H1 (cell line): ENCODE results near the gene API5. TPM values are rescaled to one million over a fixed set of nuclear protein-coding genes. Genes with fewer than 3 reads are reported as not detected.

ENCODE experiments used
- CTCF ChIA-PET: fragments of 300-600 bp; sonication (Branson Sonifier 250); formaldehyde crosslinking; loops from one replicate; lab custom pipeline; 2021; ENCODE audit not compliant: partially characterized antibody; lab: Charles Lee
- POLR2A ChIA-PET: fragments of 300-600 bp; sonication (Branson Sonifier 250); formaldehyde crosslinking; loops from one replicate; lab custom pipeline; 2021; ENCODE audit warnings: inconsistent platforms; ENCODE audit not compliant: partially characterized antibody; lab: Charles Lee
- DNase-seq, 2 experiments: peaks; one replicate each; pipeline versions ENCODE4 v3.0.0 to v3.0.0-alpha.2; 2010 to 2022; ENCODE audit warnings: low spot score in 2 of 2, low read depth in 1 of 2, mixed read lengths in 1 of 2
- FAIRE-seq: peaks from 2 replicates; lab custom pipeline; 2011; peaks lifted over from hg19 to GRCh38; lab: Jason Lieb, UNC
- H2AFZ ChIP-seq: 2 replicates; pipeline ENCODE4 v1.8.1; 2012; ENCODE audit warnings: low read length, inconsistent platforms
- H2AK5ac ChIP-seq: 2 replicates; pipeline ENCODE4 v1.6.1; 2013; ENCODE audit warnings: low read depth, low read length
- H2BK120ac ChIP-seq: replicated peaks from 2 replicates; pipeline ENCODE3; 2013; ENCODE audit warnings: low read depth, low read length, inconsistent platforms
- H2BK12ac ChIP-seq: 2 replicates; pipeline ENCODE4 v1.6.1; 2013; ENCODE audit warnings: low read depth, low read length
- H2BK15ac ChIP-seq: 2 replicates; pipeline ENCODE4 v1.6.1; 2013; ENCODE audit warnings: low read length
- H2BK20ac ChIP-seq: 2 replicates; pipeline ENCODE4 v1.6.1; 2013; ENCODE audit warnings: low read length
- H2BK5ac ChIP-seq: 2 replicates; pipeline ENCODE4 v1.6.1; 2013; ENCODE audit warnings: low read depth, low read length
- H3K14ac ChIP-seq: 2 replicates; pipeline ENCODE4 v1.6.1; 2013; ENCODE audit warnings: inconsistent platforms; ENCODE audit not compliant: insufficient read length
- H3K18ac ChIP-seq: 2 replicates; pipeline ENCODE4 v1.6.1; 2013; ENCODE audit warnings: low read length; ENCODE audit errors: extremely low read depth
- H3K23ac ChIP-seq: 2 replicates; pipeline ENCODE4 v1.6.1; 2013; ENCODE audit warnings: inconsistent platforms; ENCODE audit not compliant: insufficient read length
- H3K23me2 ChIP-seq: 2 replicates; pipeline ENCODE4 v1.6.1; 2013; ENCODE audit warnings: low read depth, low read length
- H3K27ac ChIP-seq: 2 replicates; pipeline ENCODE4 v1.6.1; 2011; ENCODE audit warnings: low read depth, low read length, inconsistent platforms
- H3K27me3 ChIP-seq, 4 experiments: replicated peaks in 1 of 4; 1 replicate in 1 of 4; 2 replicates in 3 of 4; pipeline versions ENCODE4 v1.6.1 to v1.8.1; 2011 to 2013; ENCODE audit warnings: low read length in 3 of 4, mild to moderate bottlenecking in 3 of 4, inconsistent platforms in 2 of 4, mixed read lengths in 2 of 4, moderate library complexity in 1 of 4; ENCODE audit not compliant: control insufficient read depth in 3 of 4, insufficient read depth in 3 of 4; ENCODE audit errors: extremely low read depth in 1 of 4
- H3K36me3 ChIP-seq, 4 experiments: 2 replicates each; pipeline versions ENCODE4 v1.6.1 to v1.8.1; 2011 to 2013; ENCODE audit warnings: mild to moderate bottlenecking in 4 of 4, low read length in 3 of 4, moderate library complexity in 2 of 4, control low read depth in 1 of 4, inconsistent platforms in 1 of 4; ENCODE audit not compliant: insufficient read depth in 4 of 4, control insufficient read depth in 2 of 4
- H3K4ac ChIP-seq: replicated peaks from 2 replicates; pipeline ENCODE3; 2013; ENCODE audit warnings: low read length, low read depth, mixed read lengths, inconsistent platforms; ENCODE audit not compliant: insufficient read length
- H3K4me1 ChIP-seq, 4 experiments: replicated peaks in 1 of 4; 1 replicate in 1 of 4; 2 replicates in 3 of 4; pipeline versions ENCODE4 v1.6.1 to v1.8.1; 2011 to 2013; ENCODE audit warnings: low read length in 3 of 4, inconsistent platforms in 2 of 4, mixed read lengths in 1 of 4; ENCODE audit not compliant: insufficient read depth in 4 of 4, control insufficient read depth in 3 of 4
- H3K4me2 ChIP-seq, 2 experiments: 2 replicates each; pipeline versions ENCODE4 v1.6.1 to v1.8.1; 2011 to 2013; ENCODE audit warnings: low read depth in 2 of 2, low read length in 2 of 2, control low read depth in 1 of 2, inconsistent platforms in 1 of 2, mild to moderate bottlenecking in 1 of 2; ENCODE audit not compliant: insufficient read depth in 1 of 2
- H3K4me3 ChIP-seq, 4 experiments: fragments of 200-600, 300-600 bp in 1 of 4; sonication (generic), shearing (Covaris generic), sonication (Bioruptor Twin) in 1 of 4; 2 replicates each; pipeline versions ENCODE4 v1.5.1 to v1.8.1; 2011 to 2016; ENCODE audit warnings: low read length in 4 of 4, low read depth in 3 of 4, control low read depth in 2 of 4, inconsistent platforms in 2 of 4, mild to moderate bottlenecking in 2 of 4, mixed read lengths in 1 of 4, moderate library complexity in 1 of 4; ENCODE audit not compliant: insufficient read depth in 2 of 4; ENCODE audit errors: extremely low read depth in 1 of 4
- H3K56ac ChIP-seq: replicated peaks from 2 replicates; pipeline ENCODE3; 2013; ENCODE audit warnings: low read depth, mild to moderate bottlenecking, mixed read lengths, low read length, inconsistent platforms; ENCODE audit not compliant: insufficient read length
- H3K79me1 ChIP-seq: 2 replicates; pipeline ENCODE4 v1.6.1; 2013; ENCODE audit warnings: low read depth, low read length, control low read depth
- H3K79me2 ChIP-seq, 2 experiments: 2 replicates each; pipeline versions ENCODE4 v1.6.1 to v1.8.1; 2012 to 2013; ENCODE audit warnings: low read length in 2 of 2, mild to moderate bottlenecking in 2 of 2, inconsistent platforms in 1 of 2; ENCODE audit not compliant: insufficient read depth in 2 of 2, control insufficient read depth in 1 of 2
- H3K9ac ChIP-seq, 4 experiments: replicated peaks in 1 of 4; 1 replicate in 1 of 4; 2 replicates in 3 of 4; pipeline versions ENCODE4 v1.6.1 to v1.8.1; 2011 to 2013; ENCODE audit warnings: low read depth in 3 of 4, low read length in 3 of 4, control low read depth in 2 of 4, mild to moderate bottlenecking in 2 of 4, moderate library complexity in 2 of 4, inconsistent platforms in 1 of 4; ENCODE audit errors: extremely low read depth in 1 of 4
- H3K9me3 ChIP-seq, 2 experiments: 2 replicates each; pipeline versions ENCODE4 v1.6.1 to v1.8.1; 2012 to 2013; ENCODE audit warnings: mild to moderate bottlenecking in 2 of 2, moderate library complexity in 2 of 2, control low read depth in 1 of 2, inconsistent platforms in 1 of 2, low read depth in 1 of 2, low read length in 1 of 2, mixed read lengths in 1 of 2; ENCODE audit not compliant: insufficient read depth in 2 of 2
- H4K20me1 ChIP-seq, 2 experiments: replicated peaks in 1 of 2; 2 replicates each; pipeline versions ENCODE3 to v1.8.1; 2011 to 2013; ENCODE audit warnings: inconsistent platforms in 2 of 2, low read length in 2 of 2, mild to moderate bottlenecking in 1 of 2; ENCODE audit not compliant: insufficient read depth in 2 of 2, control insufficient read depth in 1 of 2
- H4K5ac ChIP-seq: 2 replicates; pipeline ENCODE4 v1.6.1; 2013; ENCODE audit warnings: low read length, low read depth, mixed read lengths, inconsistent platforms; ENCODE audit not compliant: insufficient read length
- H4K8ac ChIP-seq: 2 replicates; pipeline ENCODE4 v1.8.0; 2013; ENCODE audit warnings: mild to moderate bottlenecking, moderate library complexity, low read length, inconsistent platforms; ENCODE audit not compliant: insufficient read depth; ENCODE audit errors: extremely low read depth
- H4K91ac ChIP-seq: replicated peaks from 2 replicates; pipeline ENCODE3; 2013; ENCODE audit warnings: low read length, mixed read lengths, inconsistent platforms; ENCODE audit not compliant: insufficient read length
- CREB1 ChIP-seq: IDR thresholded peaks from 2 replicates; pipeline ENCODE4 v1.6.1; 2012; ENCODE audit warnings: inconsistent platforms
- FOSL1 ChIP-seq: IDR thresholded peaks from 2 replicates; pipeline ENCODE4 v1.6.1; 2011; ENCODE audit warnings: mild to moderate bottlenecking, low read depth, low read length, moderate library complexity; ENCODE audit not compliant: insufficient read depth
- HDAC6 ChIP-seq: IDR thresholded peaks from one replicate; pipeline ENCODE4 v1.7.1; 2012; ENCODE audit warnings: low read depth, mild to moderate bottlenecking, inconsistent platforms, low read length, moderate library complexity
- KDM1A ChIP-seq: fragments of 200-600, 300-600 bp; sonication (generic); IDR thresholded peaks from 2 replicates; pipeline ENCODE4 v1.7.1; 2016; ENCODE audit warnings: mild to moderate bottlenecking, low read length, borderline replicate concordance
- KDM5A ChIP-seq: fragments of 200-600 bp; IDR thresholded peaks from 2 replicates; pipeline ENCODE4 v1.7.1; 2012; ENCODE audit warnings: mild to moderate bottlenecking, low read length, inconsistent platforms, mixed read lengths
- MAX ChIP-seq: IDR thresholded peaks from 2 replicates; pipeline ENCODE4 v1.6.1; 2012; ENCODE audit warnings: inconsistent platforms
- PHF8 ChIP-seq: fragments of 200-600 bp; sonication (generic); conservative IDR thresholded peaks from 2 replicates; pipeline ENCODE4 v1.7.1; 2012; ENCODE audit warnings: low read depth, mild to moderate bottlenecking, inconsistent platforms, low read length, moderate library complexity
- SIN3A ChIP-seq, 2 experiments: IDR thresholded peaks in 1 of 2; conservative IDR thresholded peaks in 1 of 2; 2 replicates each; pipeline ENCODE4 v1.6.1; 2011 to 2012; ENCODE audit warnings: low read length in 2 of 2, improper control_type of control experiment in 1 of 2, low read depth in 1 of 2, mild to moderate bottlenecking in 1 of 2
- SIX5 ChIP-seq: IDR thresholded peaks from 2 replicates; pipeline ENCODE4 v1.6.1; 2011; ENCODE audit warnings: mild to moderate bottlenecking, low read depth, low read length
- TAF7 ChIP-seq: optimal IDR thresholded peaks from 2 replicates; pipeline ENCODE3; 2011; ENCODE audit warnings: low read depth, mild to moderate bottlenecking, inconsistent platforms, low read length, moderate library complexity, borderline replicate concordance
- TEAD4 ChIP-seq: IDR thresholded peaks from 2 replicates; pipeline ENCODE4 v1.6.1; 2012; ENCODE audit warnings: low read depth, low read length, inconsistent platforms, mixed read lengths
- YY1 ChIP-seq: IDR thresholded peaks from 2 replicates; pipeline ENCODE4 v1.6.1; 2011; ENCODE audit warnings: low read depth, mild to moderate bottlenecking, low read length
- WGBS, 2 experiments: shearing (Covaris generic) in 1 of 2; methylation state at CpG; one replicate each; pipeline versions ENCODE4 v1.1.6 to v1.1.7; 2013 to 2015; ENCODE audit warnings: low lambda C conversion rate in 2 of 2, mixed read lengths in 2 of 2, inconsistent platforms in 1 of 2, low coverage in 1 of 2, missing lambda C conversion rate in 1 of 2; ENCODE audit not compliant: insufficient replicate concordance in 2 of 2, insufficient coverage in 1 of 2, insufficient read length in 1 of 2; ENCODE audit errors: extremely low coverage in 1 of 2, missing lambda C conversion rate in 1 of 2; 5-methylcytosine and 5-hydroxymethylcytosine counted together
- polyA plus RNA-seq, 7 experiments: library from polyadenylated mRNA; depleted of rRNA in 3 of 7; stranded (reverse) in 5 of 7; unstranded in 2 of 7; fragments of >200 nt in 5 of 7; fragments of 200-250 nt in 2 of 7; gene quantifications; 1 replicate in 5 of 7; 2 replicates in 1 of 7; 4 replicates in 1 of 7; pipeline versions ENCODE4 v1.2.1 to v1.2.3, GENCODE V29; 2011 to 2013; ENCODE audit warnings: missing spikeins in 2 of 7, mixed read lengths in 2 of 7
- total RNA-seq: library from RNA; stranded (reverse); fragmentation: NEBNext Ultra II Directional; extraction: Animal tissue kit (Norgen Biotek cat#: 25700); gene quantifications from 2 replicates; pipeline ENCODE4 v1.2.1, GENCODE V29; 2021

API5 gene
- total and polyA plus RNA-seq, 2 of the 8 experiments (the other 6 are each of a cell fraction or from before 2014, with no cell fraction given), result 39.1 to 155 TPM

GRCh38 chr11:43358801-43359421 lies 47.1 kb downstream of the API5 start, which contains the start of gene TTC17:
TTC17 (plus strand) TSS chr11:43358920; CDS start chr11:43358955, 35 bp downstream.
- Histone ChIP-seq H3K27me3 (no peaks in the 10 kb centered on the region), H2BK120ac (peak within 1 kb of the TSS; percentile 59), H3K27ac (peak within 1 kb of the TSS; percentile 98), H4K20me1 (peaks cover 0 to 5% of the 10 kb centered on the region in 2 experiments), H3K14ac (no peak within 1 kb of the TSS), H2BK12ac (peak within 1 kb of the TSS; percentile 94), H2AK5ac (peak within 1 kb of the TSS; percentile 1; the same call in 1 of the 2 replicates), H3K79me1 (peaks cover 2% of the 10 kb centered on the region; the same call in 1 of the 2 replicates), H4K8ac (peak within 1 kb of the TSS; percentile 100), H3K4ac (peak within 1 kb of the TSS; percentile 40), H3K4me3 (peak within 1 kb of the TSS; percentile 71 to 97 (median 88)), H3K23me2 (peaks cover 4% of the 10 kb centered on the region; the same call in 1 of the 2 replicates), H3K23ac (no peak within 1 kb of the TSS), H4K91ac (peak within 1 kb of the TSS; percentile 99), H3K36me3 (no peaks in the 10 kb centered on the region), H3K9ac (peak within 1 kb of the TSS; percentile 91 to 99 (median 98)), H3K79me2 (peaks cover 25 to 49% of the 10 kb centered on the region in 2 experiments), H3K4me1 (peaks cover 0 to 6% (median 4%) of the 10 kb centered on the region in 4 experiments; a peak in 3 of 7 replicates), H3K9me3 (no peaks in the 10 kb centered on the region), H3K4me2 (peak within 1 kb of the TSS; percentile 89 to 92), H2BK5ac (peak within 1 kb of the TSS; percentile 99), H2BK20ac (0 out of 2 replicates have a peak within 1 kb of the TSS, but pooled peaks have one; percentile 22), H2AFZ (peak within 1 kb of the TSS; percentile 69; the same call in 1 of the 2 replicates), H4K5ac (peak within 1 kb of the TSS; percentile 100), H3K56ac (peak within 1 kb of the TSS; percentile 85), H2BK15ac (peak within 1 kb of the TSS; percentile 76; the same call in 1 of the 2 replicates), H3K18ac (peak within 1 kb of the TSS; percentile 100)
- 0% methylated on average over 29 of the region's 58 CpGs; no CpG with 5 or more reads in 1 of the 2 experiments for WGBS, 2 experiments
- DNase-seq (peak; percentile 67 to 96), FAIRE-seq (peak; percentile 45)
- POLR2A ChIA-PET, result interaction anchor here (0.8 to 4.8 kb wide), 8 partner anchors 8 to 46 kb away, joined by 3 to 38 read pairs (median 5); partner anchors contain the start of gene API5
- CTCF ChIA-PET, result interaction anchor here (1.6 kb wide), 1 partner anchor 76 kb away, joined by 3 read pairs; no protein-coding TSS in a partner anchor
- TF ChIP-seq SIN3A (conservative IDR thresholded peaks at IDR 0.05 in 1 of 2, IDR thresholded peaks at IDR 0.05 in 1 of 2; ENCODE audit: low read depth in 1 of 2, low read length in 2 of 2) (peak in 1 of 2 experiments; percentile 48; a peak in 1 of 4 replicates), CREB1 (no peak), KDM1A (no peak), MAX (peak; percentile 69), TEAD4 (0 out of 2 replicates have a peak, but pooled peaks have one; percentile 1), TAF7 (peak; percentile 88), HDAC6 (no peak), SIX5 (no peak), FOSL1 (no peak), KDM5A (peak; percentile 73), PHF8 (peak; percentile 100), YY1 (peak; percentile 99)
